Measurements from ENCODE around the gene DCUN1D3.

DCUN1D3 gene

DNA sequence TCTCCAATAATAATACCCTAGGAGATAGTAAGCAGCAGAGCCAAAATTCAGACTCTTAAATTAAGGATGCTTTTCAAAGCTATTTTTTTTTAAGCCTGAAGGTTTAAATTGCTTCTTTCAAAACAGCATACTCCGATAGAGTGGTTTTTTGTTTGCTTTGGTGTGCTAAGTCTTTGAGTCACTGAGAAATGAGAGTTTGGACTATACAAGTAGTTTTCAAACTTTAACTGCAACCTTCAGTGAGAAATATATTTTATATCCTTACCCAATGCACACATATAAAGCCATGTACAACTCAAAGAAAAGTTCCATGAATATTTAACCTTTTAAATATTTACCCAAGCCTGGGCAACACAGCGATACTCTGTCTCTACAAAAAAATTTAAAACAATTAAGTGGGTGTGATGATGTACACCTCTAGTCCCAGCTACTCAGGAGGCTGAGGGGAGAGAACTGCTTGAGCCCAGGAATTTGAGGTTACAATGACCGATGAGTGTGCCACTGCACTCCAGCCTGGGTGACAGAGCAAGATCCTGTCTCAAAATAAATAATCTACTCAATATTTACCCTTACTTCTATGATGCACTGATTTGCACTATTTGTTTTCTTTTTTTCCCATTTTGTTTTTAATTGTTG is 19.2 kb downstream of the DCUN1D3 start:
- ChIA-PET CTCF (interaction anchor here (1.9 kb wide), 1 partner anchor 9 kb away, joined by 4 read pairs; no protein-coding TSS in a partner anchor), POLR2A (no interaction called here)
- no peak overlapping the region for H3K4me3 ChIP-seq (ENCODE audit: low read depth, low read length)
- TF ChIP-seq, protein P1, sequence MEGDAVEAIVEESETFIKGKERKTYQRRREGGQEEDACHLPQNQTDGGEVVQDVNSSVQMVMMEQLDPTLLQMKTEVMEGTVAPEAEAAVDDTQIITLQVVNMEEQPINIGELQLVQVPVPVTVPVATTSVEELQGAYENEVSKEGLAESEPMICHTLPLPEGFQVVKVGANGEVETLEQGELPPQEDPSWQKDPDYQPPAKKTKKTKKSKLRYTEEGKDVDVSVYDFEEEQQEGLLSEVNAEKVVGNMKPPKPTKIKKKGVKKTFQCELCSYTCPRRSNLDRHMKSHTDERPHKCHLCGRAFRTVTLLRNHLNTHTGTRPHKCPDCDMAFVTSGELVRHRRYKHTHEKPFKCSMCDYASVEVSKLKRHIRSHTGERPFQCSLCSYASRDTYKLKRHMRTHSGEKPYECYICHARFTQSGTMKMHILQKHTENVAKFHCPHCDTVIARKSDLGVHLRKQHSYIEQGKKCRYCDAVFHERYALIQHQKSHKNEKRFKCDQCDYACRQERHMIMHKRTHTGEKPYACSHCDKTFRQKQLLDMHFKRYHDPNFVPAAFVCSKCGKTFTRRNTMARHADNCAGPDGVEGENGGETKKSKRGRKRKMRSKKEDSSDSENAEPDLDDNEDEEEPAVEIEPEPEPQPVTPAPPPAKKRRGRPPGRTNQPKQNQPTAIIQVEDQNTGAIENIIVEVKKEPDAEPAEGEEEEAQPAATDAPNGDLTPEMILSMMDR (IDR thresholded peaks at IDR 0.05; ENCODE audit: insufficient read depth, low read length, missing control alignments): no peak
- no peak for DNase-seq (ENCODE audit: low read depth, low spot score)

DNA sequence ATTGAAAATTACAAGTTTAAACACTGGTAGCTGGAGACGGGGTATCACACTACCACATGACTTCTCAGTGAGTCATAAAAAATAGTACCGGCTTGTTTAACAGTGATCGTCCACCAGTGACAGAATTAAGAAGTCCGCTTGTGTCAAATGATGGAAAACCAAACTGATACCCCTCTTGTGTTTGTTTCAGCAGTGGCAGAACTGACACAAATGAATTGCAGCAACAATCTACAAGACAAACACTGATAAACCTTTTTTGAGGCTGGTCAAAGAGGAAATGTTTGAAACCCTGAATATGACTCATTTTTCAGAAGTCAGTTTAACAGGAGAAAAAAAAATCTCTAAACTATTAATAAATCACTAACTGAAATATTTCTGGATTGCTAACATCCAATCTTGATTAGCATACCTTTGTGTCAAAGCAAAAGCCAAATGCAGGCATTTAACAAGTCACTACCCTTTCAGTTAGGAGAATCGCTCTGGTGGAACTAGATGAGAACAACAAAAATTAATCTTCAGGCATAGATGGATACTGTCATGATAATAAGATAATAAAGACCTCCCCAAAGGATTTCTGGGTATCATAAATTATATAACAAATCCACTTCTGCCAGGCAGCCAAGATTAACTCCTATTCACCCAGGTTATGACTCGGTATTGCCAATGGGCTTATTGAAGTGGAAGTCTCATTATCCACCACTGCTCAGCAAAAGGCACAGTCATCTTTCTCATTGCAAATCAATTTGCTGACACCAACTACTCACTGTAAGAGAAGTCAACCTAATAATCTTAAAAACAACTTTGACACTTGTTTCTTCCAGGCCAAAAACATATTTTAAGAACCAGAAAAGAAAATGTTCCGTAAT is 20.8 kb downstream of the DCUN1D3 start:
- POLR2A ChIA-PET: interaction anchor here (0.8 kb wide), 1 partner anchor 20 kb away, joined by 3 read pairs; no protein-coding TSS in a partner anchor
- CTCF ChIA-PET: interaction anchor here (0.6 to 1.9 kb wide), 4 partner anchors 7 to 16 kb away, joined by 3 to 4 read pairs (median 4); no protein-coding TSS in a partner anchor
- no peak overlapping the region for H3K4me3 ChIP-seq (ENCODE audit: low read depth, low read length)
- TF ChIP-seq, protein P1 (IDR thresholded peaks at IDR 0.05; ENCODE audit: insufficient read depth, low read length, missing control alignments): no peak
- no peak for DNase-seq (ENCODE audit: low read depth, low spot score)

DNA sequence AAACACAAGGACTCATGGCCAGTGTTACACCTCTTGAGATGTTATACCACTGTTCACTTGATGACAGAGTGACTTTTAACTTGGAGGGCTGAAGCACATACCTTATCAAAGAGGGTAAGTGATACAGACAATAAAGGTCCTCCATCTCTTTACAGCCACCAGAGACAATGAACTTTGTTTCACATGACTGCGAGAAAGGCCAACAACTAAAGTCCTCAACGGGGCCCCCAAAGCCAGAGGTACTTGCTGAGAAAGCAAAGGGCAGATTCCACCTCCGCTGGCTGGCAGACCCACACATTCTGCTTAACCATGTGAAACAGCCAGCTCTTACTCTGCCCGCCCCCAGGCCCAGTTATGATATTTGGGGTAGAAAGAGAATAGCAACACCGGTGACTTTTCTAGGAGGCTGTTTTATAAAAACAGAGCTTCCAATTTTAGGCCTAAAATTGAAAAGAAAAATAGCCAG is 21.4 kb downstream of the DCUN1D3 start:
- CTCF ChIA-PET: interaction anchor here (0.6 to 1.6 kb wide), 4 partner anchors 12 to 16 kb away, joined by 3 to 5 read pairs (median 4); no protein-coding TSS in a partner anchor
- POLR2A ChIA-PET: interaction anchor here (0.8 kb wide), 1 partner anchor 20 kb away, joined by 3 read pairs; no protein-coding TSS in a partner anchor
- H3K4me3 ChIP-seq (ENCODE audit: low read depth, low read length): no peak overlapping the region
- no peak for DNase-seq (ENCODE audit: low read depth, low spot score)
- TF ChIP-seq, protein P1 (IDR thresholded peaks at IDR 0.05; ENCODE audit: insufficient read depth, low read length, missing control alignments): no peak

DNA sequence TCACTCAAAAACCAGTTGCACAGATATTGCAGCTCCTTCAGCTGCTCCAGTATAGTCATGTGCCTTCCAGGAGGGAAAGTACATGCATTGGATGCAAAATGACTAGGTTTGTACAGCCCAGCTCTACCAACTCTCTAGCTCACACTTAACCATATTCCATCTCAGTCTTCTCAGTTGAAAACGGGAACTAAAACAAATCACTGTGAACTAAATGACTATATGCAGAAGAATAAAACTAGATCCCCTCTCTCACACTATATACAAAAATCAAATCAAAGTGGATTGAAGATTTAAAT is 24.9 kb downstream of the DCUN1D3 start:
- DNase-seq (ENCODE audit: low read depth, low spot score): no peak
- CTCF ChIA-PET: interaction anchor here (2.6 to 3.1 kb wide), 2 partner anchors 9 to 26 kb away, joined by 7 to 13 read pairs; no protein-coding TSS in a partner anchor
- no peak overlapping the region for H3K4me3 ChIP-seq (ENCODE audit: low read depth, low read length)
- TF ChIP-seq, protein P1 (IDR thresholded peaks at IDR 0.05; ENCODE audit: insufficient read depth, low read length, missing control alignments): no peak
- POLR2A ChIA-PET: no interaction called here

DNA sequence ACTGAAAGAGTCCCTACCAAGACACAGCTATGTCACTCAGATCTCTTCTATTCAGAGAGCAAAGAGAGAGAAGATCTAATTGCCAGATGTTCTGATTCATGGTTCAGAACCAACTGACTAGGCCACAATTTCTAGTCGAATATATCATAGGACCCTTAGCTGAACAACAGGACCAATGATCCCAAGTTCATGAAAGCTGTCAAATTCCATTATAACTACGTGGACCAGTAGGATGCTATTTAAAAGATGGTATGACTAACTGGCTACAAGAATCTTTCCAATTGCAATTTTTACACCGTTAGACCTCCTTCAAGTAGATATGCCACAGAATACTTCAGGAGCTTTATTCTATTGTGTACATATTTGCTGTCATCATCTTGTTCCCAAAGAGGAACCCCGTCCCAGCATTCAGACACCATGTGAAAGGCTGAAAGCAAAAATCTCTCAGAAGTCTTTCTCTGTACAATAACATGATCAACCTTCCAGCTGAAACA is 26.0 kb downstream of the DCUN1D3 start:
- ChIA-PET POLR2A (interaction anchor here (0.7 to 0.8 kb wide), 2 partner anchors 9 to 26 kb away, joined by 3 to 4 read pairs; partner anchors contain the start of genes DCUN1D3 and LYRM1), CTCF (interaction anchor here (1.3 to 3.1 kb wide), 4 partner anchors 8 to 24 kb away, joined by 4 to 13 read pairs (median 6); no protein-coding TSS in a partner anchor)
- TF ChIP-seq, protein P1 (IDR thresholded peaks at IDR 0.05; ENCODE audit: insufficient read depth, low read length, missing control alignments): no peak
- no peak for DNase-seq (ENCODE audit: low read depth, low spot score)
- H3K4me3 ChIP-seq (ENCODE audit: low read depth, low read length): no peak overlapping the region

Data from AG04449 (cell line).